GM12801 (cell line): ENCODE results near the gene SMYD3.

Source experiments
- TF ChIP-seq, protein P1 (sequence below): IDR thresholded peaks from one replicate; pipeline ENCODE4 v1.5.1; 2011; ENCODE audit warnings: control low read depth; ENCODE audit not compliant: insufficient read length; ENCODE audit errors: extremely low read depth

The SMYD3 gene

DNA sequence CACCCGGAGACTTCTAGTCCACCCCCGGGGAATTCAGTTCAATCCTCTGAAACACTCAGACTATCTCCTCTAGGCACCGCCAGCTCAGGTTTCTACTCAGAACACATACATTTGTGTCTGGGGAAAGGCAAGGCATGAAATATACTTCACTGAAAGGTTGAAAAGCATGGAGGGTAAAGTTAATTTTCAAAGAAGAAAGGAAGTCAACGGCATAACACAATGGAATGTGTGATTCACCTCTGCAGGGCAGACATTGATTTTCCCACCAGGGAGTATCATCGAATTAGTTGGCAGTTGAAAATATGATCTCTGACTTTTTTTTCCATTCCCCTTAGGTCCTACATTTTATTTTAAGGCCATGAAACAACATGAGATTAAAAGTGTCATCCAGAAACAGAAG lies 669.4 kb downstream of the SMYD3 start:
- TF ChIP-seq, protein P1, sequence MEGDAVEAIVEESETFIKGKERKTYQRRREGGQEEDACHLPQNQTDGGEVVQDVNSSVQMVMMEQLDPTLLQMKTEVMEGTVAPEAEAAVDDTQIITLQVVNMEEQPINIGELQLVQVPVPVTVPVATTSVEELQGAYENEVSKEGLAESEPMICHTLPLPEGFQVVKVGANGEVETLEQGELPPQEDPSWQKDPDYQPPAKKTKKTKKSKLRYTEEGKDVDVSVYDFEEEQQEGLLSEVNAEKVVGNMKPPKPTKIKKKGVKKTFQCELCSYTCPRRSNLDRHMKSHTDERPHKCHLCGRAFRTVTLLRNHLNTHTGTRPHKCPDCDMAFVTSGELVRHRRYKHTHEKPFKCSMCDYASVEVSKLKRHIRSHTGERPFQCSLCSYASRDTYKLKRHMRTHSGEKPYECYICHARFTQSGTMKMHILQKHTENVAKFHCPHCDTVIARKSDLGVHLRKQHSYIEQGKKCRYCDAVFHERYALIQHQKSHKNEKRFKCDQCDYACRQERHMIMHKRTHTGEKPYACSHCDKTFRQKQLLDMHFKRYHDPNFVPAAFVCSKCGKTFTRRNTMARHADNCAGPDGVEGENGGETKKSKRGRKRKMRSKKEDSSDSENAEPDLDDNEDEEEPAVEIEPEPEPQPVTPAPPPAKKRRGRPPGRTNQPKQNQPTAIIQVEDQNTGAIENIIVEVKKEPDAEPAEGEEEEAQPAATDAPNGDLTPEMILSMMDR = no peak

DNA sequence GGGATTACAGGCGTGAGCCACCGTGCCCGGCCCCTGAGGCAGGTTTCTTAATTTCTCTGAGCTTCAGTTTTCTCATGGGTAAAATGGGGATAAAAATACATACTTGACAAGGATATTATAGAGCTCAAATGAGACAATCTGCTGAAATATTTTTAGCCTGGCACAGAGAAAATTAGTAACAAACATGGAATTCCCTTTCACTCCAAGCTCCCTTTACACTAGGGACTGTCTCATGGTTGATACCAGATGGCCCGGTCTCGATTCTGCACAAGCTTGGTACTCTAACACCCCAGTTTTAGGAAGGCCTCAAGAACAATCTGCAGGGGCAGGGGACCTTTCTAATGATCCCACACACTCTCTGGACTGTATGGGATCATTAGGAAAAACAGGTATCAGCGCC lies 671.7 kb downstream of the SMYD3 start:
- TF ChIP-seq, protein P1 = no peak

DNA sequence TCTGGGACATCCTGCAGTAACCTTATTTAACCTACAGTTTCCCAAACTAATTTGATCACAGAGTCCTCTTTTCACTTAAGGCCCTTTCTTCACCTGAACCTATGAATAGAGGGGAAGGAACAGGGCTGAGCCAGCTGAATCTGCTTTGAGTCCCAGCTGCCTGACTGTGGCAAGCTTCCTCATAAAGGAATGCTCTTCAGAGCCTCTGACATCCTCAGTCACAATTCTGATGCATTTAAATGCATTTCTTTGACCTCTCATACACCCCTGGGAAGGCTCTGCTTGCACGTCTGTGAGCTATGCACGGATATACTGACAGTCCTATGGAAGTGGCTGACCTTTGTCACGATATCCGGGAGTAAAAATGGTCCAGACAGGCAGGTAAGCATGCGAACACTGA lies 673.1 kb downstream of the SMYD3 start:
- TF ChIP-seq, protein P1 = no peak

DNA sequence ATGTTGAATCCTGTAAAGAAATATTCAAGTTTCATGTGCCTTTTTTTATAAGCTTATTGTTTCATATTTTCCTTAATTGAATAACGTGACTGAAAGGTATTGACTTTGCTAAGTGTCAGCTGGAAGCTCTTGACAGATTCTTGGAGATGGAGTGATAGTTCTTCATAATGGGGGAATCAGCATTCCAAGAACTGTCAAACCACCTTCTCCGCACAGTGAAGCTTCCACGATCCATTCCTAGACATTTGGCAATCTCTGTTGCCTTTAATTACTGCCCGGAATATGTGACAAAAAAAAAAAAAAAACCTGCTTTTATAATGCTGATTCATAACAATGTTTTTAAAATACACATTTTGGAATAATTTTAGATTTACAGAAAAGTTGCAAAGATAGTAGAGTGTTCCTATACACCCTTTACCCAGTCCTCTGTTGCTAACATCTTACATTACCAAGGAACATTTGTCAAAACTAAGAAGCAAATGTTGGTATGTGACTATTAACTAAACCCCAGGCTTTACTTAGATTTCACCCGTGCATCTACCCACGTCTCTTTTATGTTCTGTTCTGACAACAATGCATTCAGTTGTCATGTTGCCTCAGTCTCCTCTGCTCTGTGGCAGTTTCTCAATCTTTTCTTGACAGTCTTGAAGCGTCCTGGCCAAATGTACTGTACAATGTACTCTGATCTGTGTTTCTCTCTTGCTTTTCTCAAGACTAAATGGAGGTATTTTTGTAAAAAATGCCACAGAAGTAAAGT lies 674.1 kb downstream of the SMYD3 start:
- TF ChIP-seq, protein P1 = no peak

DNA sequence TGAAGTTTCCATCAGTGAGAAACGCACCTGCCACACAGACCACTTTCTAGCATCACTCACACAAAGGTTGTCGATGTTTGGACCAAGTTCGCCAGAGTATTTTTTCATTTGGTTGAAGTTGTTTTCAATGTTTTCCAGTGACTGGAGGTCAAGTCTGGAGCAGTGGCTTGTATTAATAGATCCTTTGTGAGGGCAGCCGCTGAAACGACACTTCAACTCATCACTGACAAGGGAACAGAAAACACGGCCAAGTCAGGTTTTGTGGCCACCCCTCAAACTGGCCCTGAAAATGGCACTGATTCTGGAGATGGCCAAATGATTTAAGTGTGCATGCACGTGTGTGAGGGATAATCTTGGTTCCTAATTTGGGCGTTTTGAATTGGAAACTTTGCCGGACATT lies 675.6 kb downstream of the SMYD3 start:
- TF ChIP-seq, protein P1 = no peak

DNA sequence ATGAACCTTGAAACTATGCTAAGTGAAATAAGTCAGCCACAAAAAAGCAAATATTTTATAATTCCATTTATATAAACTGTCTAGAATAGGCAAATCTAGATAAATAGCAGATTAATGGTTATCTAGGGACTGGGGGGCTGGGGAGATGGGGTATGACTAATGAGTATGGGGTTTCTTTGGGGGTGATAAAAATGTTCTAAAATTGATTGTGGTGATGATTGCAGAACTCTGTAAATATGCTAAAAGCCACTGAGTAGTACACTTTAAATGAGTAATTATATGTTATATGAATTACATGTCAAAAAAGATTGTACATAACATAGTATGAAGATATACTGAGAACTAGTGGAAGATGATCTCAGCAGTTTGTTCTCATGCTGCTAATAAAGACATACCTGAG lies 677.3 kb downstream of the SMYD3 start:
- TF ChIP-seq, protein P1 = no peak

DNA sequence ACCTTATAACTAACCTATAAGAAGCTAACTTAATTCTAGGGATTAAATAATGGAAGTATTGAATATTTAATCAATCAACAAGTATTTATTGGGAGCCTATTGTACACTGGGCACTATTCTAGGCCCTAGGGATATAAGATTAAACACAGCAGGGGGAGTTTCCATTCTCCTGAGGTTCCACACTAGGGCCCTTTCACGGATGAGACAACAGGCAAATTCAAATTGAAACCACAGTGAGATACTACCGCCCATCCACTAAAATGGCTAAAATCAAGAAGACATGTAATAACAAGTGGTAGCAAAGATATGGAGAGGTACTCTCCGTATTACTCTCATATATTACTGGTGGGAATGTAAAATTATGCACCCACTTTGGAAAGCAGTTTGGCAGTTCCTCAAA lies 677.9 kb downstream of the SMYD3 start:
- TF ChIP-seq, protein P1 = no peak
